H1 (cell line): Measurements from ENCODE around the gene DVL1. TPM values are rescaled to one million over a fixed set of nuclear protein-coding genes. Genes with fewer than 3 reads are reported as not detected.

ENCODE experiments used
- CTCF ChIA-PET: fragments of 300-600 bp; sonication (Branson Sonifier 250); formaldehyde crosslinking; loops from one replicate; lab custom pipeline; 2021; ENCODE audit not compliant: partially characterized antibody; lab: Charles Lee
- POLR2A ChIA-PET: fragments of 300-600 bp; sonication (Branson Sonifier 250); formaldehyde crosslinking; loops from one replicate; lab custom pipeline; 2021; ENCODE audit warnings: inconsistent platforms; ENCODE audit not compliant: partially characterized antibody; lab: Charles Lee
- DNase-seq, 2 experiments: peaks; one replicate each; pipeline versions ENCODE4 v3.0.0 to v3.0.0-alpha.2; 2010 to 2022; ENCODE audit warnings: low spot score in 2 of 2, low read depth in 1 of 2, mixed read lengths in 1 of 2
- FAIRE-seq: peaks from 2 replicates; lab custom pipeline; 2011; peaks lifted over from hg19 to GRCh38; lab: Jason Lieb, UNC
- H2AFZ ChIP-seq: 2 replicates; pipeline ENCODE4 v1.8.1; 2012; ENCODE audit warnings: low read length, inconsistent platforms
- H2AK5ac ChIP-seq: 2 replicates; pipeline ENCODE4 v1.6.1; 2013; ENCODE audit warnings: low read depth, low read length
- H2BK120ac ChIP-seq: replicated peaks from 2 replicates; pipeline ENCODE3; 2013; ENCODE audit warnings: low read depth, low read length, inconsistent platforms
- H2BK12ac ChIP-seq: 2 replicates; pipeline ENCODE4 v1.6.1; 2013; ENCODE audit warnings: low read depth, low read length
- H2BK15ac ChIP-seq: 2 replicates; pipeline ENCODE4 v1.6.1; 2013; ENCODE audit warnings: low read length
- H2BK20ac ChIP-seq: 2 replicates; pipeline ENCODE4 v1.6.1; 2013; ENCODE audit warnings: low read length
- H2BK5ac ChIP-seq: 2 replicates; pipeline ENCODE4 v1.6.1; 2013; ENCODE audit warnings: low read depth, low read length
- H3K14ac ChIP-seq: 2 replicates; pipeline ENCODE4 v1.6.1; 2013; ENCODE audit warnings: inconsistent platforms; ENCODE audit not compliant: insufficient read length
- H3K18ac ChIP-seq: 2 replicates; pipeline ENCODE4 v1.6.1; 2013; ENCODE audit warnings: low read length; ENCODE audit errors: extremely low read depth
- H3K23ac ChIP-seq: 2 replicates; pipeline ENCODE4 v1.6.1; 2013; ENCODE audit warnings: inconsistent platforms; ENCODE audit not compliant: insufficient read length
- H3K23me2 ChIP-seq: 2 replicates; pipeline ENCODE4 v1.6.1; 2013; ENCODE audit warnings: low read depth, low read length
- H3K27ac ChIP-seq: 2 replicates; pipeline ENCODE4 v1.6.1; 2011; ENCODE audit warnings: low read depth, low read length, inconsistent platforms
- H3K27me3 ChIP-seq, 4 experiments: replicated peaks in 1 of 4; 1 replicate in 1 of 4; 2 replicates in 3 of 4; pipeline versions ENCODE4 v1.6.1 to v1.8.1; 2011 to 2013; ENCODE audit warnings: low read length in 3 of 4, mild to moderate bottlenecking in 3 of 4, inconsistent platforms in 2 of 4, mixed read lengths in 2 of 4, moderate library complexity in 1 of 4; ENCODE audit not compliant: control insufficient read depth in 3 of 4, insufficient read depth in 3 of 4; ENCODE audit errors: extremely low read depth in 1 of 4
- H3K36me3 ChIP-seq, 4 experiments: 2 replicates each; pipeline versions ENCODE4 v1.6.1 to v1.8.1; 2011 to 2013; ENCODE audit warnings: mild to moderate bottlenecking in 4 of 4, low read length in 3 of 4, moderate library complexity in 2 of 4, control low read depth in 1 of 4, inconsistent platforms in 1 of 4; ENCODE audit not compliant: insufficient read depth in 4 of 4, control insufficient read depth in 2 of 4
- H3K4ac ChIP-seq: replicated peaks from 2 replicates; pipeline ENCODE3; 2013; ENCODE audit warnings: low read length, low read depth, mixed read lengths, inconsistent platforms; ENCODE audit not compliant: insufficient read length
- H3K4me1 ChIP-seq, 4 experiments: replicated peaks in 1 of 4; 1 replicate in 1 of 4; 2 replicates in 3 of 4; pipeline versions ENCODE4 v1.6.1 to v1.8.1; 2011 to 2013; ENCODE audit warnings: low read length in 3 of 4, inconsistent platforms in 2 of 4, mixed read lengths in 1 of 4; ENCODE audit not compliant: insufficient read depth in 4 of 4, control insufficient read depth in 3 of 4
- H3K4me2 ChIP-seq, 2 experiments: 2 replicates each; pipeline versions ENCODE4 v1.6.1 to v1.8.1; 2011 to 2013; ENCODE audit warnings: low read depth in 2 of 2, low read length in 2 of 2, control low read depth in 1 of 2, inconsistent platforms in 1 of 2, mild to moderate bottlenecking in 1 of 2; ENCODE audit not compliant: insufficient read depth in 1 of 2
- H3K4me3 ChIP-seq, 4 experiments: fragments of 200-600, 300-600 bp in 1 of 4; sonication (generic), shearing (Covaris generic), sonication (Bioruptor Twin) in 1 of 4; 2 replicates each; pipeline versions ENCODE4 v1.5.1 to v1.8.1; 2011 to 2016; ENCODE audit warnings: low read length in 4 of 4, low read depth in 3 of 4, control low read depth in 2 of 4, inconsistent platforms in 2 of 4, mild to moderate bottlenecking in 2 of 4, mixed read lengths in 1 of 4, moderate library complexity in 1 of 4; ENCODE audit not compliant: insufficient read depth in 2 of 4; ENCODE audit errors: extremely low read depth in 1 of 4
- H3K56ac ChIP-seq: replicated peaks from 2 replicates; pipeline ENCODE3; 2013; ENCODE audit warnings: low read depth, mild to moderate bottlenecking, mixed read lengths, low read length, inconsistent platforms; ENCODE audit not compliant: insufficient read length
- H3K79me1 ChIP-seq: 2 replicates; pipeline ENCODE4 v1.6.1; 2013; ENCODE audit warnings: low read depth, low read length, control low read depth
- H3K79me2 ChIP-seq, 2 experiments: 2 replicates each; pipeline versions ENCODE4 v1.6.1 to v1.8.1; 2012 to 2013; ENCODE audit warnings: low read length in 2 of 2, mild to moderate bottlenecking in 2 of 2, inconsistent platforms in 1 of 2; ENCODE audit not compliant: insufficient read depth in 2 of 2, control insufficient read depth in 1 of 2
- H3K9ac ChIP-seq, 4 experiments: replicated peaks in 1 of 4; 1 replicate in 1 of 4; 2 replicates in 3 of 4; pipeline versions ENCODE4 v1.6.1 to v1.8.1; 2011 to 2013; ENCODE audit warnings: low read depth in 3 of 4, low read length in 3 of 4, control low read depth in 2 of 4, mild to moderate bottlenecking in 2 of 4, moderate library complexity in 2 of 4, inconsistent platforms in 1 of 4; ENCODE audit errors: extremely low read depth in 1 of 4
- H3K9me3 ChIP-seq, 2 experiments: 2 replicates each; pipeline versions ENCODE4 v1.6.1 to v1.8.1; 2012 to 2013; ENCODE audit warnings: mild to moderate bottlenecking in 2 of 2, moderate library complexity in 2 of 2, control low read depth in 1 of 2, inconsistent platforms in 1 of 2, low read depth in 1 of 2, low read length in 1 of 2, mixed read lengths in 1 of 2; ENCODE audit not compliant: insufficient read depth in 2 of 2
- H4K20me1 ChIP-seq, 2 experiments: replicated peaks in 1 of 2; 2 replicates each; pipeline versions ENCODE3 to v1.8.1; 2011 to 2013; ENCODE audit warnings: inconsistent platforms in 2 of 2, low read length in 2 of 2, mild to moderate bottlenecking in 1 of 2; ENCODE audit not compliant: insufficient read depth in 2 of 2, control insufficient read depth in 1 of 2
- H4K5ac ChIP-seq: 2 replicates; pipeline ENCODE4 v1.6.1; 2013; ENCODE audit warnings: low read length, low read depth, mixed read lengths, inconsistent platforms; ENCODE audit not compliant: insufficient read length
- H4K8ac ChIP-seq: 2 replicates; pipeline ENCODE4 v1.8.0; 2013; ENCODE audit warnings: mild to moderate bottlenecking, moderate library complexity, low read length, inconsistent platforms; ENCODE audit not compliant: insufficient read depth; ENCODE audit errors: extremely low read depth
- H4K91ac ChIP-seq: replicated peaks from 2 replicates; pipeline ENCODE3; 2013; ENCODE audit warnings: low read length, mixed read lengths, inconsistent platforms; ENCODE audit not compliant: insufficient read length
- BCL11A ChIP-seq, 2 experiments: IDR thresholded peaks; one replicate each; pipeline ENCODE4 v1.6.1; 2011; ENCODE audit warnings: low read depth in 2 of 2, low read length in 2 of 2, mild to moderate bottlenecking in 2 of 2
- E2F6 ChIP-seq: IDR thresholded peaks from 2 replicates; pipeline ENCODE4 v1.6.1; 2012; ENCODE audit warnings: inconsistent platforms
- KDM5A ChIP-seq: fragments of 200-600 bp; IDR thresholded peaks from 2 replicates; pipeline ENCODE4 v1.7.1; 2012; ENCODE audit warnings: mild to moderate bottlenecking, low read length, inconsistent platforms, mixed read lengths
- RXRA ChIP-seq: IDR thresholded peaks from 2 replicates; pipeline ENCODE4 v1.6.1; 2011; ENCODE audit warnings: low read depth, mild to moderate bottlenecking, low read length, moderate library complexity; ENCODE audit not compliant: insufficient read depth
- SP2 ChIP-seq: IDR thresholded peaks from 2 replicates; pipeline ENCODE4 v1.6.1; 2012; ENCODE audit warnings: mild to moderate bottlenecking, low read length, inconsistent platforms
- USF2 ChIP-seq: IDR thresholded peaks from 2 replicates; pipeline ENCODE4 v1.6.1; 2011; ENCODE audit warnings: low read length, improper control_type of control experiment
- ZNF274 ChIP-seq: IDR thresholded peaks from 2 replicates; pipeline ENCODE4 v1.7.0; 2012; ENCODE audit warnings: low read length, borderline replicate concordance; ENCODE audit errors: extremely low read depth
- WGBS, 2 experiments: shearing (Covaris generic) in 1 of 2; methylation state at CpG; one replicate each; pipeline versions ENCODE4 v1.1.6 to v1.1.7; 2013 to 2015; ENCODE audit warnings: low lambda C conversion rate in 2 of 2, mixed read lengths in 2 of 2, inconsistent platforms in 1 of 2, low coverage in 1 of 2, missing lambda C conversion rate in 1 of 2; ENCODE audit not compliant: insufficient replicate concordance in 2 of 2, insufficient coverage in 1 of 2, insufficient read length in 1 of 2; ENCODE audit errors: extremely low coverage in 1 of 2, missing lambda C conversion rate in 1 of 2; 5-methylcytosine and 5-hydroxymethylcytosine counted together
- polyA plus RNA-seq, 7 experiments: library from polyadenylated mRNA; depleted of rRNA in 3 of 7; stranded (reverse) in 5 of 7; unstranded in 2 of 7; fragments of >200 nt in 5 of 7; fragments of 200-250 nt in 2 of 7; gene quantifications; 1 replicate in 5 of 7; 2 replicates in 1 of 7; 4 replicates in 1 of 7; pipeline versions ENCODE4 v1.2.1 to v1.2.3, GENCODE V29; 2011 to 2013; ENCODE audit warnings: missing spikeins in 2 of 7, mixed read lengths in 2 of 7
- total RNA-seq: library from RNA; stranded (reverse); fragmentation: NEBNext Ultra II Directional; extraction: Animal tissue kit (Norgen Biotek cat#: 25700); gene quantifications from 2 replicates; pipeline ENCODE4 v1.2.1, GENCODE V29; 2021

Gene DVL1
- total and polyA plus RNA-seq, 2 of the 8 experiments (the other 6 are each of a cell fraction or from before 2014, with no cell fraction given): 39.4 to 58.9 TPM

DNA sequence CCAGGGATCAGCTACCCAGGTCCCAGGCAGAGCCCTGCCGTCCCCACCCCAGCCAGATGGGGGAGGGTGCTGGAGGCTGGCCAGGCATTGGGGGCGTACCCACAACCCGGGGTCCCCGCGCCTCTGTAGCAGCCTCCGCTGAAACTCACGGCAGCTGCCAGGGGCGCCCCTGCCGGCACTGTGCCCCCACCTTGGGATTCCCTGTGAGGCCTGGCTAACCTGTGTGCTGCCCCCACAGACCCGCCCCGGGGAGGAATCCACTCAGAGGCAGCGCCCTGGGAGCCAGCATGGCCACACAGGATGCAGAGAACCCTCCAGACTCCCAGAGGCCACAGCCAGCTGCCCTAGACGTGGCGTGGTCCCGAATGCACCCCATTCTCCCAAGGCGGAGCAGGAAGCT, 3.8 kb downstream of the DVL1 start:
- Histone ChIP-seq H3K56ac (no peak overlapping the region), H3K36me3 (peaks cover 2 to 16% (median 9%) of the 10 kb centered on the region in 4 experiments; a peak in 6 of 8 replicates), H4K8ac (no peak overlapping the region; the same call in 1 of the 2 replicates), H2AFZ (no peak overlapping the region), H3K79me2 (peaks cover 0 to 28% of the 10 kb centered on the region in 2 experiments; a peak in 3 of 4 replicates), H2BK15ac (no peak overlapping the region), H3K27me3 (no peaks in the 10 kb centered on the region; a peak in 1 of 7 replicates), H3K4ac (no peak overlapping the region), H3K9ac (no peak overlapping the region), H3K23me2 (peaks cover 12% of the 10 kb centered on the region; the same call in 1 of the 2 replicates), H2BK20ac (no peak overlapping the region), H3K4me2 (no peak overlapping the region), H2AK5ac (no peak overlapping the region), H4K91ac (no peak overlapping the region), H3K9me3 (peaks cover 0 to 5% of the 10 kb centered on the region in 2 experiments; a peak in 1 of 4 replicates), H4K5ac (no peak overlapping the region), H3K23ac (no peak overlapping the region), H3K27ac (no peak overlapping the region), H3K79me1 (peaks cover 27% of the 10 kb centered on the region), H2BK12ac (no peak overlapping the region), H3K4me1 (peaks cover 0 to 16% (median 9%) of the 10 kb centered on the region in 4 experiments; a peak in 5 of 7 replicates), H3K14ac (no peak overlapping the region), H3K4me3 (no peak overlapping the region), H2BK120ac (no peak overlapping the region), H3K18ac (no peak overlapping the region), H2BK5ac (no peak overlapping the region), H4K20me1 (peaks cover 20 to 46% of the 10 kb centered on the region in 2 experiments)
- 87% methylated on average over 9 of the region's 16 CpGs; no CpG with 5 or more reads in 1 of the 2 experiments for WGBS, 2 experiments
- ChIA-PET POLR2A (interaction anchor here (0.6 to 3.1 kb wide), 10 partner anchors 9 to 119 kb away, joined by 3 to 12 read pairs (median 4); partner anchors contain the start of genes ANKRD65, CCNL2 and TAS1R3), CTCF (interaction anchor here (0.6 to 4.4 kb wide), 8 partner anchors 8 to 85 kb away, joined by 3 to 34 read pairs (median 4); no protein-coding TSS in a partner anchor)
- DNase-seq: no peak
- FAIRE-seq: no peak
- TF ChIP-seq BCL11A (IDR thresholded peaks at IDR 0.05; ENCODE audit: low read depth in 2 of 2, low read length in 2 of 2) (no peak), E2F6 (no peak), ZNF274 (no peak), RXRA (no peak), KDM5A (no peak), SP2 (no peak), USF2 (no peak)
